CMK (cell line): Measurements from ENCODE around the gene TECPR2.
A peak's percentile ranks its signal among the peaks of the same experiment; 100 is the strongest.
"Not testable (repeated sequence)": the region's sequence is repeated elsewhere in the genome, so short reads cannot be mapped to it uniquely, and the experiment has no call there.

Experiments
- DNase-seq: peaks from one replicate; pipeline ENCODE4 v3.0.0-alpha.2; 2010; ENCODE audit warnings: low read depth

The TECPR2 gene

GRCh38 chr14:102508774-102509745, 146.3 kb downstream of the TECPR2 start:
- no peak for DNase-seq

- DNase-seq, result peak; percentile 79
These were observed 147.2 kb downstream of the TECPR2 start, which contains the start of gene ANKRD9 for GRCh38 chr14:102509746-102510615. Gene ANKRD9 (minus strand): TSS chr14:102509776. CDS start chr14:102507889, 1,887 bp downstream.

- no peak for DNase-seq
These were observed 148.1 kb downstream of the TECPR2 start for GRCh38 chr14:102510616-102511520.

- no peak for DNase-seq
These were observed 148.8 kb downstream of the TECPR2 start for GRCh38 chr14:102511538-102511937.

- DNase-seq, result no peak
These were observed 150.1 kb downstream of the TECPR2 start for GRCh38 chr14:102512793-102513300.

GRCh38 chr14:102513899-102514772, 151.4 kb downstream of the TECPR2 start:
- DNase-seq, result no peak

GRCh38 chr14:102514987-102515733, 152.4 kb downstream of the TECPR2 start:
- no peak for DNase-seq

- no peak for DNase-seq
These were observed 154.0 kb downstream of the TECPR2 start for GRCh38 chr14:102516531-102517391.

- DNase-seq, result no peak
These were observed 154.8 kb downstream of the TECPR2 start for GRCh38 chr14:102517392-102518062.

GRCh38 chr14:102518063-102518648, 155.4 kb downstream of the TECPR2 start:
- DNase-seq, result no peak

- not testable (repeated sequence) for DNase-seq
These were observed 157.0 kb downstream of the TECPR2 start for GRCh38 chr14:102519709-102520108.

GRCh38 chr14:102523200-102523568, 160.4 kb downstream of the TECPR2 start:
- no peak for DNase-seq

- no peak for DNase-seq
These were observed 161.1 kb downstream of the TECPR2 start for GRCh38 chr14:102523569-102524450.

- peak; percentile 98 for DNase-seq
These were observed 161.9 kb downstream of the TECPR2 start for GRCh38 chr14:102524451-102525218.

GRCh38 chr14:102525219-102525928, 162.6 kb downstream of the TECPR2 start:
- DNase-seq, result no peak
